Activated T-helper 17 cell treated with anti-CD3 and anti-CD28 coated beads, Interleukin-2, amount 50 U/mL, for 72 hours (primary cell): ENCODE measurements around the gene NKX3-2. TPM values are rescaled to one million over a fixed set of nuclear protein-coding genes. Genes with fewer than 3 reads are reported as not detected.

Experiments used
- ATAC-seq: fragments of 150-1000 bp; cut with Tn5 transposase; replicated peaks from 2 replicates; pipeline ENCODE4 v1.10.0; 2021; ENCODE audit warnings: mild to moderate bottlenecking, moderate library complexity
- H3K27ac Mint-ChIP-seq: one replicate; pipeline ENCODE4 v1.8.0; 2022; ENCODE audit warnings: mixed read lengths
- H3K27me3 Mint-ChIP-seq: one replicate; pipeline ENCODE4 v1.8.0; 2022; ENCODE audit warnings: mixed read lengths
- H3K36me3 Mint-ChIP-seq: one replicate; pipeline ENCODE4 v1.8.0; 2022; ENCODE audit warnings: low read depth, mild to moderate bottlenecking, mixed read lengths
- H3K4me1 Mint-ChIP-seq: one replicate; pipeline ENCODE4 v1.8.0; 2022; ENCODE audit warnings: mixed read lengths
- H3K4me3 Mint-ChIP-seq: one replicate; pipeline ENCODE4 v1.8.0; 2022; ENCODE audit warnings: mild to moderate bottlenecking, mixed read lengths
- H3K9me3 Mint-ChIP-seq: one replicate; pipeline ENCODE4 v1.8.0; 2022; ENCODE audit warnings: mixed read lengths
- total RNA-seq, 2 donors: library from RNA; stranded (reverse); gene quantifications; one replicate each; pipeline ENCODE4 v1.2.3, GENCODE V29; 2022

Gene NKX3-2
- total RNA-seq, 2 donors from 2014 or later = not detected

DNA sequence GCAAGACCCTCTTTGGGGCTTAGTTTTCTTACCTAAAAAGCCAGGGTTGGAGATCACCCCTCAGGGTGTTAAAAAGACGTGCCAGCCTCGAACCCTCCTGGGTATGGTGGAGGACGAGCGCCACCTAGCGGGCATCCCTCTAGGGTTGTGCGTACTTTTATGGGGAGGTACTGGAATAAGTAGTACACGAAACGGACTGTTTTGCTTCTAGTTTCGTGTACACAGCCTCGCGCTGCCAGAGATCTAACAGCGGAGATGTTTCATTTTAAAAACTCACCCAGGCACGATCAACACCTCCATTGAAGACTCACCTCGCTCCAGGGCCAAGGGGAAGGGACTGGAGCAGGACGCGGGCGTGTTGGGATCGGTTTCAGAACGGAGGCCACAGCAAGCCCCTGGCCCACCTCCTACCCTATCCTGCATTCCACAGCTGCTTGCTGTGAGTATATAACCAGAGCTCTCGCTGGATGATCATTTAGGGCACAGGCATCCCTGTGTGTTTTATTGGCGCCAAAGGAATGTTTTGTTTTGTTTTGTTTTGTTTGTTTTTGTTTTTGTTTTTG lies 4.8 kb upstream of the NKX3-2 start:
- H3K4me1 Mint-ChIP-seq = peaks cover 18% of the 10 kb centered on the region
- peaks cover 18% of the 10 kb centered on the region for H3K36me3 Mint-ChIP-seq
- no peak overlapping the region for H3K27ac Mint-ChIP-seq
- peaks cover 61% of the 10 kb centered on the region for H3K27me3 Mint-ChIP-seq
- peak overlapping the region; percentile 69 for H3K4me3 Mint-ChIP-seq
- ATAC-seq = peak; percentile 76
- no peaks in the 10 kb centered on the region for H3K9me3 Mint-ChIP-seq

DNA sequence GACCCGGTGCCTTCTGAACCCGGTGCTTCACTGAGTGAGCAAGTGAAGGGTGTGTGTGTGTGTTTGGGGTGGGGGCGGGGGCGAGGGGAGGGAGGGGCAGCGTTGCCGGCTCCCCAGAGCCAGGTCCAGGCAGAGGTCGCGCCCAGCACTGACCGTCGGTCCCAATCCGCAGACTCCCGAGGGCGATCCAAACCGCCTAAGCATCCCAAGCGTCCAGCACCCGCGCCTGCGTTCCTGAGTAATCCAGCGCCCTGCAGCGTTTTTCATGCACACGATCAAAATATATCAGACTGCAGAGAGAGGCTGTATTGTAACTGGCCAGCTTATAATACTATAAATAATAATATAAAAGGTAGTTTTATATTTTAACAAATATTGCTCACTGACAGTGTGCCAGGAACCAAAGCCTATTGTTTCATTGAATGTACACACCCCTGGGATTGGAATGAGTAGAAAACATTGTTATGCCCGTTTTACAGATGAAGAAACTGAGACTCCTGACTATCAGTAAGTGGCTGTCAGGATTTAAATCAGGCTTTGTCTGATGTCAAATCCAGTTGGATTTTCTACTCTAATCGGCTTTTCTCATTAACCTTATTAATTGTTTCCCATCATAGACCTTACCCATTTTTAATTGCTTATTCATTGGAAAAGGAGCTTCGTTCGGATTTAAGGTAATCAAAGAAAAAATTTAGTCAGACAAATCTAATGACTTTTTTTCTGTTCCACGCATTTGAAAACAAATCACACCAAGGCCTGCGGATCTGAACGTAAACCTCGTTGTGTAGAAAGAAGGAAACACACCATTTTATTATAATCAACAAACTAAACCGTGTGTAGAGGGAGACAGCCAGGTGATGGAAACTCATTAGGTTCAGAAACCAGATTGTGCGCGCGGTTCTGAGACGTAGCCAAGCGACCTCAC lies 4.0 kb upstream of the NKX3-2 start:
- Mint-ChIP-seq H3K4me1 (peaks cover 18% of the 10 kb centered on the region), H3K27ac (no peak overlapping the region), H3K27me3 (peaks cover 60% of the 10 kb centered on the region), H3K9me3 (no peaks in the 10 kb centered on the region), H3K4me3 (peak overlapping the region; percentile 71), H3K36me3 (peaks cover 20% of the 10 kb centered on the region)
- peak; percentile 11 for ATAC-seq

DNA sequence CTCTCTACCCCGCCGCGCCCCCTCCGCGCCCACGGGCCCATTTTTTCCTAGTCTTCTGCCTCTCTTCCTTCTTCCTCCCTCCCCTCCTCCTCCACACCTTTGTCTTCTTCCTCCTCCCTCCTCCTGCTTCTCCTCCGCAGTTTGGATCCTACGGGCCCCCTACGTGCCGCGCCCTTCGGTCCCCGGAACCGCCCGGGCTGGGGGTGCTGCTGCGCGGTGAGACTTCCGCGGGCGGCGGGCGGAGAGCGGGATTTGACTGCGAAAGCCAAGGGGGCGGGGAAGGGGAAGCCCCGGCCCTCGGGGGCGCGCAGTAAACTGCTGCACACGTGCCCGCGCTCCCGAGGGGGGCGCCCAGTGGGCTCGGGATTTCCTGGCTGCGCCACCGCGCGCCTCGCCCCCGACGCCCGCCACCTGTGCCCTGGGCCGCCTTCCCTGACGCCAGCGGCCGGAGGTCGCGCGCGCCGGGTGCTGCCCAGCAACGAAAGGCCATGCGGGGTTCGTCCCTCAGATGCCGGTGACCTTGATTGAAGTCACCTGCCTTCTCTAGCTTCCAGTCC lies 3.3 kb upstream of the NKX3-2 start:
- Mint-ChIP-seq H3K9me3 (no peaks in the 10 kb centered on the region), H3K27me3 (peaks cover 61% of the 10 kb centered on the region), H3K4me3 (peak overlapping the region; percentile 71), H3K27ac (no peak overlapping the region), H3K4me1 (peaks cover 18% of the 10 kb centered on the region), H3K36me3 (peaks cover 27% of the 10 kb centered on the region)
- ATAC-seq = no peak

DNA sequence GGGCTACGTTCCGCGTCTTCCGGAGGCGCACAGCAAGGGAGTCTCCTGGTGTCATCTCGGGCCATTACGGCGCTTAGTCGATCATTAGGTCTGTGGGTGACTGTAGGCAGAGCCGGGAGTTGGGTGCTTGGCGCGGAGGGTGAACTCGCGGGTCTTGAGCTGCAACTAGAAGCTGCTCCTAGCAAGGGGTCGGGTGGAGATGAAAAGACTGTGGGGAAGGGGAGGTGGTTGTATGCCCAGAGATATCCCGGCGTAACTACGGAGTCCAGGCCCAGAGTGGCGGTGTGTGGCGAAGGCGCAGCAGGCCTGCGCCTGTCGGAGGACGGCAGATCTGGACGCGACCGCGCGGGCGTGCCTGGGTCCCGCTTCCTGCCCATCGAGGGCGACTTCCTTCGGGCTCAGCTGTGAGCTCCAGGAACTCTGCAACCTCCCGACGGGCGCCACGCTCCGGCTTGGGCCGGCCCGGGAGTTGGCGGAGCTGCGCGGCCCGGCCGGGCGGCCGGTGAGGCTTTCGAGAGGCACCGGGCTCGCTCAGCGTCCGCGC lies 2.7 kb upstream of the NKX3-2 start:
- H3K4me1 Mint-ChIP-seq = peaks cover 18% of the 10 kb centered on the region
- peaks cover 28% of the 10 kb centered on the region for H3K36me3 Mint-ChIP-seq
- ATAC-seq = peak; percentile 10
- no peaks in the 10 kb centered on the region for H3K9me3 Mint-ChIP-seq
- no peak overlapping the region for H3K27ac Mint-ChIP-seq
- peak overlapping the region; percentile 71 for H3K4me3 Mint-ChIP-seq
- peaks cover 56% of the 10 kb centered on the region for H3K27me3 Mint-ChIP-seq

DNA sequence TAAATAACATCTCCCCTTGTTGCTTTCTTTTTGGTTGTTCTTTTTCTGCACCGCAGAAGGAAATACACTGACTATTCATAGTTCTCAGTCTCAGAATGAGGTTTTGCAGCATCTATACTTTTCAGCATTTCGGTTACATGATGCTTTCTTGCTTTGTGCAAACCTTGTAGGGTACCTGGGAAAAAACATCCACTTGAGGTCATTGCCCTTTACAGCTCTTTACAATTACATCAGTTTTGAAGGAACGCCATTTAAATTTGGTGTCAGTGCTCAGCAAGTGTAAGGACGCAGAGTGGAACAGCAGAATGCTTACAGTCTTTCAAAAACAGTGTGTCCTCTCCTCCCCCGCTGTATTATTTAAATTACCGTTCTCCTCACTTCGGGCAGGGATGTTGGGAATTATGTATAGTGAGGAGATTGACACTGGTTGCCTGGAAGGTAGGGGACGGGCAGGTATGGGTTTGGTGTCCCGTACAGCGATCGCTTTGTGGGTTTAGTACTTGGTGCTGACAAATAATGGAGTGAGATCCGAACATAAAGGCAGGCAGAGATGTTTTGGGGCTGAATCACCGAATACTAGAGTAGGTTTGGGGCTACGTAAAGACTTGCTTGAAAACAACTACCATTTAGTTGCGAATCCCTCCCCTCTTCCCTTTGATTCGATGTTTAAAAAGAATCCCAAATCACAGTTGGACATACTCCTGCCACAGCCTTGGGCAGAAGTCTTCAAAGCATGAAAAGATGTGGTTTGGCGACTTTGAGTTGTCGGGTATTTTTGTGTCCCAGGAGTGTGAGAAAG lies 2.0 kb upstream of the NKX3-2 start:
- peak overlapping the region; percentile 71 for H3K4me3 Mint-ChIP-seq
- no peaks in the 10 kb centered on the region for H3K9me3 Mint-ChIP-seq
- H3K27me3 Mint-ChIP-seq = peaks cover 51% of the 10 kb centered on the region
- peaks cover 28% of the 10 kb centered on the region for H3K36me3 Mint-ChIP-seq
- no peak for ATAC-seq
- H3K4me1 Mint-ChIP-seq = peaks cover 18% of the 10 kb centered on the region
- no peak overlapping the region for H3K27ac Mint-ChIP-seq

DNA sequence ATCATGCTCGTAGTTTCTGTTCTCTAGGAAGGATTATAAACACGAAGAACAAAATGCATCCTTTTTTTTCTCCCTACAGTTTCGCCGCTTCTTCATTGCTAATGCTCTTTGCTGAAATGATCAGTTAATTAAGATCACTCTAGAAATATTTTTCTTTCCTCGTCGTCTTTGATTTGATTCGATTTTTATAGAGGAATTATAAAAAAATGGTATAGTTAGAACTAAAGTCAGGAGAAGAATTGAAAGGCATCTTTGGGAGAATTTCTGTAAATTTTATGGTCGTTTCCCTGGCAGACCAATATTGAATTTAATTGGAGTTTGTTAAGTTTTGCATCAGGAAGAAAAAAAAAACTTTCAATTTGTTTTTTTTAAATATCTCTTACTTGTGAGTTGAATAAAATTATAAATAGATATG lies 1.1 kb upstream of the NKX3-2 start:
- Mint-ChIP-seq H3K4me1 (peaks cover 22% of the 10 kb centered on the region), H3K27me3 (peaks cover 51% of the 10 kb centered on the region), H3K36me3 (peaks cover 28% of the 10 kb centered on the region), H3K9me3 (no peaks in the 10 kb centered on the region), H3K27ac (no peak overlapping the region), H3K4me3 (peak overlapping the region; percentile 79)
- no peak for ATAC-seq

DNA sequence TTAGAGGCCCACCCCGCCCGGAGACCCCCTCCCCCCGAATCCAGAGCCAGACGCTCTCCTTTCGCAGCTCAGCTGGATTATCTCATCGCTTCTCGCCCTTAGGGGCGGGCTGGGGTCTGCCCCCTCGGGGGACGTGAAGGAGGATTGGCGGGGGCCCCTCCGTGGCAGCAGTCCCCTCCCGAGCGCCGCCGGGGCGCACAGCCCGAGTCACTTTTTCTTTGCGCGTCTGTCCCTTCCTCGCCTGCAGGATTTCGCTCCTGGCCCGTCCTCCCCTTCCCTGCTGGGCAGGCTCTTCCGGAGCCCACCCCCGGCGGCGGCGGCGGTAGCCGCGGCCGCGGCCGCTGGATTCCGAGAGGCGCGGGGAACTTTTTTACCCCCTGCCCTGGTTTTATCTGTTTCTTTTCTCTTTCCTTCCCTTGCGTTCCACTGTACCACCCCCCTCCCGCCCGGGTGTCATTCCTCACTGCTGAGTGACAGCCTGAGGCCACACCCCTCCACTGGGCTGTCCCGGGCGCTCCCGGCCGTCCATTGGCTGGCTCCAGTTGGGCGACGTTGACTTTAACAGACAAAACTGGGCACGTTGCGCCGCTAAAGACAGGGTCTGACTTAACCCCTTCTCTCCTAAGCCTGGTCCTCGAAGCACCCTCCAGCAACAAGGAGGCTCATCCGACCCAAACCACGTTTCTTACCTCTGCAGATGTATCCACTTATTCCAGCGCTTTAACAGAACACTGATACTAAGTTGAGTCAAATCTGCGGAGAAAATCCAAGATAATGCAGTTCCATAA lies 492 bp upstream of the NKX3-2 start:
- peaks cover 53% of the 10 kb centered on the region for H3K27me3 Mint-ChIP-seq
- peak overlapping the region; percentile 79 for H3K4me3 Mint-ChIP-seq
- no peak overlapping the region for H3K27ac Mint-ChIP-seq
- peaks cover 22% of the 10 kb centered on the region for H3K4me1 Mint-ChIP-seq
- H3K36me3 Mint-ChIP-seq = peaks cover 28% of the 10 kb centered on the region
- ATAC-seq = peak; percentile 67
- no peaks in the 10 kb centered on the region for H3K9me3 Mint-ChIP-seq

DNA sequence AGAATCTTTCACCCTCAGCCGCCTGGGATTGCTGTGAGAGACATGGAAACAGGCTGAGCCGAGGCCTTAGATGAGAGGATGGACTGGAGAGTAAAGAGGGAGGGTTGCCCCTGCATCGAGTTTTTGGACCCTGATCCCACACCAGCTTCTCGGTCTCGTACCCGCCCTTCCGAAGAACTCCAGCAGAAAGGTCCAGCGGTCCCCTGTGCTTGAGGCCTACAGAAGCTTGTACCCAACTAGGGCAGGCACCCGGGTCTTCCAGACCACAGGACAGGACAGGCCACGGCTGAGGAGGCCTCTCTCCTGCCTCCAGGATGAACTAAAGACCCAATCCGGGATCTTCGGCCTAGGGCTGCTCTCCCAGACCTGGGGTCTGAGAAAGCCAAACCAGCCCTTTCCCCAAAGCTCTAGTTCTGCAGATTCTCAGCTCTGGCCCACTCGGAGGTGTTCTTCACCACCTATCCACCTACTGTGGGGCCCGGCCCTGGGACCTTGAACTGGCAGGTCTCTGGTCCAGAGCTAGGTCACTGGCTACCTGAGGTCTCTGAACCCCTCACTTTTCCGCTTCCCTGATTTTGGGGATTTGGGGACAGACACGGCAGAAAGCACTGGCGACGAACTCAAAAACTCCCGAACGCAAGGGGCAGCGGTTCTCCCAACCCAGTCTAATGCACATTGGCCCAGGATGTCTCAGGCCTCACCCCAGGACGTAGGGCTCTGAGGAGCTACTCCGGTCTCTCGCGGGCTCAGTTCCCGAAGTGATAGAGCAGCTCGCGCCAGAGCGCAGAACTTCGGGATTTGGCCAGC lies 1.1 kb downstream of the NKX3-2 start:
- Mint-ChIP-seq H3K27me3 (peaks cover 55% of the 10 kb centered on the region), H3K27ac (no peak overlapping the region), H3K36me3 (peaks cover 40% of the 10 kb centered on the region), H3K4me3 (peak overlapping the region; percentile 32), H3K4me1 (peaks cover 18% of the 10 kb centered on the region), H3K9me3 (peaks cover 5% of the 10 kb centered on the region)
- no peak for ATAC-seq

DNA sequence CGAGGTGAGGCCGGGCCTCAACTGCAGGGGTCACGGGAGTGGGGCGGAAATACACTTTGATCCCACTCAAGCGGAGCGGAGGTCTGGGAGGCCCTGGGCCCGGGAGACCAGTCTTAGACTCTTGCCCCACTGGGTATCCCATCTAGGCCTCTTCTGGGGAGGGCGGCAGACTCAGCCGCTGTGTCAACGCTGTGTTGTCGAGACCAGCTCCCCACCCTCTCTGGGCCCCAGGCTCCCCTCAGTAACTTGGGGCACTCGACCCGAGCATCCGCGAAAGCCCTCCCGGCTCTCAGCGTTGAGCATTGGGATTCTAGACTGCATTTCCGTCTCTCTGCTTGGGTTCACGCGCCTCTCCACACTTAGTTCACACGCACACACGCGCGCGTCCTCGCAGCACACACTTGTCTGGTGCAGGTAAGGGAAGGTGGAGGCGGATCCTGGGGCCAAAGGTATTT lies 1.7 kb downstream of the NKX3-2 start:
- Mint-ChIP-seq H3K27ac (no peak overlapping the region), H3K4me1 (peaks cover 18% of the 10 kb centered on the region)

DNA sequence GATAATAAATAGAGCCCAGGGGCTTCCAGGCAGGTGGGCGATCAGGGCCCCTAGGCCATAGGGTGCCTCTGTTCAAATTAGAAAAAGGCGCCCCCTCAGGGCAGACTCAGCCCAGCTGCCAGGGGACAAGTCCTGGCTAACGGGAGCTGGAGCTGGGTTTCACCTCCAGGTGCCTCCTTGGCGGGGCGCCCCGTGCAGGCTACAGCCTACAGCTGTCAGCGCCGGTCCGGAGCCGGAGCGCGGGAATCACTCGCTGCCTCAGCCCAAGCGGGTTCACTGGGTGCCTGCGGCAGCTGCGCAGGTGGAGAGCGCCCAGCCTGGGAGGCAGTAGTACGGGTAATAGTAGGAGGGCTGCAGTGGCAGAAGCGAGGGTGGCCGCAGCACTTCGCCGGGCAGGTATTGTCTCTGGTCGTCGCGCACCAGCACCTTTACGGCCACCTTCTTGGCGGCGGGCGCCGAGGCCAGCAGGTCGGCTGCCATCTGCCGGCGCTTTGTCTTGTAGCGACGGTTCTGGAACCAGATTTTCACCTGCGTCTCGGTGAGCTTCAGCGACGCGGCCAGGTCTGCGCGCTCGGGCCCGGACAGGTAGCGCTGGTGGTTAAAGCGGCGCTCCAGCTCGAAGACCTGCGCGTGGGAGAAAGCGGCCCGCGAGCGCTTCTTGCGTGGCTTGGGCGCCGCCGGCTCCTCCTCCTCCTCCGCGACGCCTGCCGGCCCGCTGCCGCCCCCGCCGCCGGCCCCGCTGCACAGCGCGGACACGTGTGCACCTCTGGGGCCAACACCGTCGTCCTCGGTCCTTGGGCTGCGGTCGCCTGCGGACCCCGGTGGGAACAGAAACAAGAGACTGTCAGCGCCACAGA lies 2.4 kb downstream of the NKX3-2 start:
- no peak overlapping the region for H3K27ac Mint-ChIP-seq
- H3K4me3 Mint-ChIP-seq = peak overlapping the region; percentile 27
- H3K36me3 Mint-ChIP-seq = peaks cover 44% of the 10 kb centered on the region
- peaks cover 64% of the 10 kb centered on the region for H3K27me3 Mint-ChIP-seq
- H3K4me1 Mint-ChIP-seq = peaks cover 16% of the 10 kb centered on the region
- H3K9me3 Mint-ChIP-seq = peaks cover 6% of the 10 kb centered on the region
- no peak for ATAC-seq

More for the DNA sequence above, 1.7 kb downstream of the NKX3-2 start:
- no peak for ATAC-seq
- Mint-ChIP-seq H3K9me3 (peaks cover 6% of the 10 kb centered on the region), H3K36me3 (peaks cover 44% of the 10 kb centered on the region), H3K4me3 (peak overlapping the region; percentile 32), H3K27me3 (peaks cover 59% of the 10 kb centered on the region)

DNA sequence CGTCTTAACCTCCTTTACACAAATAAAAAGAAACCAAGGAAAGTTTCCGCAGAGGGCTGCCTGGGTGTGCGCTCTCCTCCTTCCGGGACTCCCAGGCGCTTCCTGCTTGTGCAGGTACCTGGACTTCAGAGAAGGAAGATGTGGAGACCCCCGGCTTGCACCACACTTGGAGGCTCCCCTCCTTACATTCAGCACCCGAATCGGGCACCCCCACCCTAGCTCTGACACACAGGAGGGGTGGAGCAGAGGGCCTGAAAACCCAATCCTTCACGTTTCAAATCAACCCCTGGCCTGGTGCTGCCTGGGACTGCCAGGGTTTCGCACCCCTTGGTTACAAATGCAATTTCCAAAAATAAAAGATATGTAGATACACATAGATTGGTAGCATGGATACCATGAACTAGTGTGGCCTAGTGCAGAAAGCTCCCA lies 3.1 kb downstream of the NKX3-2 start:
- Mint-ChIP-seq H3K4me3 (peak overlapping the region; percentile 27), H3K27me3 (peaks cover 64% of the 10 kb centered on the region), H3K27ac (no peak overlapping the region), H3K9me3 (peaks cover 6% of the 10 kb centered on the region), H3K4me1 (peaks cover 13% of the 10 kb centered on the region), H3K36me3 (peaks cover 42% of the 10 kb centered on the region)
- ATAC-seq = no peak
